RCC 7860 (cell line): ENCODE measurements around the gene CACTIN.
"Not testable (repeated sequence)": the region's sequence is repeated elsewhere in the genome, so short reads cannot be mapped to it uniquely, and the experiment has no call there.

Experiments used
- DNase-seq: peaks from one replicate; pipeline ENCODE4 v3.0.0-alpha.2; 2015; ENCODE audit warnings: low spot score
- FAIRE-seq: peaks from 2 replicates; lab custom pipeline; 2012; peaks lifted over from hg19 to GRCh38; lab: Jason Lieb, UNC

CACTIN gene

DNA sequence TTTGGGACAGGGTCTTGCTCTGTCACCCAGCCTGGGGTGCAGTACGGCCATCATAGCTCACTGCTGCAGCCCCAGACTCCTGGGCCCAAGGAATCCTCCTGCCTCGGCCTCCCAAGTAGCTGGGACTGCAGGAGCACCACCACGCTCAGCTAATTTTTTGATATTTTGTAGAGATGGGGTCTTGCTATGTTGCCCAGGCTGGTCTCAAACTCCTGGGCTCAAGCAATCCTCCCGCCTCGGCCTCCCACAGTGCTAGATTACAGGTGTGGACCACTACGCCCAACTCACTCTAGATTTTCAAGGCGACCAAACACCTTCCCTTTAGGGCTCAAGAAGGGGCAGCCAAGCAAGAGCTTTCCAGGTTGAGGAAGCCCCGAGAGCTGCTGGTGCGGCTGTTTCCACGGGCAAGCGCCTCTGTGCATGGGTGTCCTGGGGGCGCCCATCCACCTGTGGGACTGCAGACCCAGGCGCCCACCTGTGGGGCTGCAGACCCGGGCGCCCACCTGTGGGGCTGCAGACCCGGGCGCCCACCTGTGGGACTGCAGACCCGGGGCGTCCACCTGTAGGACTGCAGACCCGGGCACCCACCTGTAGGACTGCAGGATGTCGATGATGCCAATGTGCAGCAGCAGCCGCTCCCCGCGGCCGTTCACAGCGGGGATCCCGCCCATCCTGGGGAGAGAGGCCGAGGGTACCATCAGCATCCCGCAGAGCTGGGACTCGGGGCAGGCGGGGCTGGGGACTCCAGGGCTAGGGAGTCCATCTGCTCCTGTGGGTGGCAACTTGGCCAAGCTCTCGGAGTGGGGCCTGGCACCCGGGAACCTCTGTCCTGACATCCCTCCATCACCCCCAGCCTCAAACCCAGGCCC is 21.7 kb upstream of the CACTIN start:
- FAIRE-seq (no peak), DNase-seq (no peak)

- FAIRE-seq = not testable (repeated sequence)
Observed at GRCh38 chr19:3647102-3647501, 20.5 kb upstream of the CACTIN start.

GRCh38 chr19:3646336-3647092 is 19.9 kb upstream of the CACTIN start:
- DNase-seq (no peak), FAIRE-seq (no peak)

More at GRCh38 chr19:3647102-3647501, 20.5 kb upstream of the CACTIN start:
- not testable (repeated sequence) for DNase-seq

GRCh38 chr19:3645726-3646125 is 19.1 kb upstream of the CACTIN start:
- FAIRE-seq (no peak), DNase-seq (no peak)

DNA sequence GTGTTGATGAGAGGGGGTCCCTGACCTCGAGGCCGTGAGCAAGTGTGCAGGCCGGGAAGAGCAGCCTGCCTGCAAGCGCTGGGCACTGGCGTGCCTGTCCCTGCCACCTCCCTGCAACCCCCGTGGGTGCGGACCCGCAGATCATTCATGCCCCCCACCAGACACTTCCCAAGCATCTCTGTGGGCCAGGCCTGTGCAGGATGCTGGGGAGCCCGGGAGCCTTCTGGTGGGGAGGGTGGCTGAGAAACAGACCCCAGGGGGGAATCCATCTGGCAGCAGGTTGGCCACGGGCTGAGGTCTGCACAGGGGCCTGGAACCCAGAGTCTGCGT is 18.4 kb upstream of the CACTIN start:
- no peak for DNase-seq
- no peak for FAIRE-seq

DNA sequence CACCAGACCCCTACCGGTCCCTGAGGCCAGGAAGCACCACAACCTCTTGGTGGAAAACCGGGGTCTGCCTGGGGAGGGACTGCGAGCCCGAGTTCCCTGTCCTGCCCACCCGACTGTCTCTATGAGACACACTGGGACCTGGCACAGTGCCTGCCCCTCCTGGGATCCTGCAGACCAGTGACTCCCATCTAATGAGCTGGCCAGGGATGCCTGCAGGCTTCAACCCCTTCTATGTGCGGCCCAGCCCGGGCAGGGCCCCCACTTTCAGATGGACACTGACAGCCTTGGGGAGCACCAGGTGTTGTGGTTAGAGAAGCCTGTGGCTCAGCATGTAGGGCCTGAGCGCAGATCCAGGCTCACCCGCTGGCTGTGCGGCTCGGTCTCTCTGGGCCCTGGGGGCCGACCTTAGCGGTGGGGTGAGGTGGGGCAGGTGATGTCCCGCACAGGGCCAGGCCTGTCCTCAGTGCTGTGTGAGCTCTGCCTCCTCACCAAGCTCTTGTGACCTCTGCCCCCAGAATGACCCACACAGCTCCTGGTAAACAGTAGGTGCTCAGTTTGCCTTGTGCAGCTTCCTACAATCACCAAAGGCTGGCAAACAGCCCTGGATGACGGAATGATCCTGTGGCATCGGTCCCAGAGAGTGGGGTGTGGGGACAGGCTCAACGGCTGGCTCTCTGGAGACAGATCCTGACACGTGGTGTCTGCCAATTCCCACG is 17.9 kb upstream of the CACTIN start:
- DNase-seq (no peak), FAIRE-seq (no peak)

DNA sequence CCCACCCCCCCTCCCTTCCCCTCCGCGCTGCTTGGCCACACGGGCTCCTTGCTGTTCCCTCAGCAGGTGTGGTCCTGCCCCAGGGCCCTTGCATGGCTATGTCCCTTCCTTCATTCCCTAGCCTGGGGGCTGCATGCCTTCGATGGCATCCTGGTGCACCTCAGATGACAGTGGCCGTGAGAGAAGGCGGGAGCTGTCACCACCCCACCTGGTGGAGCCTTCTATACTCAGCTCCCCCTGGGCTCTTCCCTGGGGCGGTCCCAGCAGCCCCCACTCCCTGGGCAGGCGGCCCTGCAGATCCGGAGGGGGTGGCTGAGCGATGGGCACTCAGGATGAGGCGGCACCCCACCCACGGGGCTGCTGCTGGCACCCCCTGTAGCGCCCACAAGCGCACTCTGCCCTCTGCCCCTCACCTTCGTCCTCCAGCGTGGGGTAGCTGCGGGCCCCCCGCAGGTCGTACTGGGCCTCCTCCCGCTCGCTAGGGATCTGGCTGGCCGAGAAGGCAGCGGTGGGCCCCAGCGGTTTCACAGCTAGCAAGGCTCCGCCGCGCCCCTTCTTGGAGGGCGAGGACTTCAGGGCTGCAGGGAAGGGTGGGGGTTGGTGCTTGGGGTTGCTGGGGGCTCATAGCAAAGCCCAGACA is 17.2 kb upstream of the CACTIN start:
- DNase-seq = no peak
- no peak for FAIRE-seq

DNA sequence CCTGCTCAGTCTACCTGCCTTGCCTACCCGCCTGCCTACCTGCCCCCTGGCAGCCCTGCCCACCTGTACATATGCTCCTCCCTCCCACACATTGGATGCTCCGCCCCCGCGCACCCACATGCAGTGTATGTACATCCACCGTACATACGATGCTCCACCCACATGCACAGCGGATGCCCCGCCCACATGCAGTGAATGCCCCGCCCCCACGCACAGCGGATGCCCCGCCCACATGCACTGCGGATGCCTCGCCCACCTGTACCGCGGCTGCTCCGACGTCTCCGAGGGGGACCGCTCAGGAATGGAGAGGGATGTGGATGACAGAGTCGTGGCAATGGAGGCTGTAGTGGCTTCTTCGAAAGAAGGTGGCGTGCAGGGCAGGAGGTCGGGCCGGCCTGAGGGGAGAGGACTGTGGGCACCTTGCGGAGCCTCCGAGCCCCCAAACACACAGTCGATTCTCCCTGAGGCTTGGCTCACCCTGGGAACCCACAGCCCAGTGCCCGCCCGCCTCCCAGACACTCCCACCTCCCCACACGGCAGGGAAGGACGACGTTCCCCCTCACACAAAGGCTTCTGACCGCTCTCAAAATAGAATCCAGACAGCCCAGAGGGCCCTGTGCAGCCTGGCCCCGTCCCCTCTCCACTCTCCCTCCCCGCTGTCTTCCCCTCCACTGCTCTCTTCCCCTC is 16.5 kb upstream of the CACTIN start:
- FAIRE-seq (no peak), DNase-seq (no peak)

DNA sequence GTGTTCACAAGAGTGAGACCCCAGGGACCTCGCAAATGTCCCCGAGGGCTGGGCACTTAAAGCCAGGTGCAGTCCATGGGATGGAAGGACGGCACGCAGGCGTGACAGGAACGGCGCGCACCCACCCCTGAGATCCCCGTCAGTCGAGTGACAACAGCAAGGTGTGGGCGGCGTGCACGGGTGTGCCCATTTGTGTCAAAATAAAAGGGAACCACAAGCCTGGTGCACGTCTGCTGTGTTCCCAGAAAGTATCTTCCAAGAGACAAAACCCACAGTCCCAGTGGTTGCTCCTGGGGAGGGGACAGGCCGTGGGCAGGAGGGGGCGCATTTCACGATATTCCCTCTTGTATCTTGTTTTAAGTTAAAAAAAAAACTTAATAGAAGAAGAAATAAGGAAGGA is 15.7 kb upstream of the CACTIN start:
- no peak for DNase-seq
- FAIRE-seq = no peak

GRCh38 chr19:3641515-3642269 is 15.1 kb upstream of the CACTIN start:
- FAIRE-seq (no peak), DNase-seq (no peak)

DNA sequence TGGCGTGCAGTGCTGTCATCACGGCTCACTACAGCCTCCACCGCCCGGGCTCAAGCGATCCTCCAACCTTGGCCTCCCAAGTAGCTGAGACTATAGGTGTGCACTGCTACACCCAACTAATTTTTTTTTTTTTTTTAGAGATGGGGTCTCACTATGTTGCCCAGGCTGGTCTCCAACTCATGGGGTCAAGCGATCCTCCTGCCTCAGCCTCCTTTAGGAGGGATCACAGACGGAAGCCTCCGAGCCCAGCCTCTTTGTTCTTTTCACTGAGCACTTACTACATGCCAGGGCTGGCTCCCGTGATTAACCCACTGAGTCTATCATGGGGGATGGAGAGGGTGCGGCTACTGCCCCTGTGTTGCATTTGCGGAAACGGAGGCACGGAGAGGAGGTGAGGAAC is 12.9 kb upstream of the CACTIN start:
- no peak for FAIRE-seq

DNA sequence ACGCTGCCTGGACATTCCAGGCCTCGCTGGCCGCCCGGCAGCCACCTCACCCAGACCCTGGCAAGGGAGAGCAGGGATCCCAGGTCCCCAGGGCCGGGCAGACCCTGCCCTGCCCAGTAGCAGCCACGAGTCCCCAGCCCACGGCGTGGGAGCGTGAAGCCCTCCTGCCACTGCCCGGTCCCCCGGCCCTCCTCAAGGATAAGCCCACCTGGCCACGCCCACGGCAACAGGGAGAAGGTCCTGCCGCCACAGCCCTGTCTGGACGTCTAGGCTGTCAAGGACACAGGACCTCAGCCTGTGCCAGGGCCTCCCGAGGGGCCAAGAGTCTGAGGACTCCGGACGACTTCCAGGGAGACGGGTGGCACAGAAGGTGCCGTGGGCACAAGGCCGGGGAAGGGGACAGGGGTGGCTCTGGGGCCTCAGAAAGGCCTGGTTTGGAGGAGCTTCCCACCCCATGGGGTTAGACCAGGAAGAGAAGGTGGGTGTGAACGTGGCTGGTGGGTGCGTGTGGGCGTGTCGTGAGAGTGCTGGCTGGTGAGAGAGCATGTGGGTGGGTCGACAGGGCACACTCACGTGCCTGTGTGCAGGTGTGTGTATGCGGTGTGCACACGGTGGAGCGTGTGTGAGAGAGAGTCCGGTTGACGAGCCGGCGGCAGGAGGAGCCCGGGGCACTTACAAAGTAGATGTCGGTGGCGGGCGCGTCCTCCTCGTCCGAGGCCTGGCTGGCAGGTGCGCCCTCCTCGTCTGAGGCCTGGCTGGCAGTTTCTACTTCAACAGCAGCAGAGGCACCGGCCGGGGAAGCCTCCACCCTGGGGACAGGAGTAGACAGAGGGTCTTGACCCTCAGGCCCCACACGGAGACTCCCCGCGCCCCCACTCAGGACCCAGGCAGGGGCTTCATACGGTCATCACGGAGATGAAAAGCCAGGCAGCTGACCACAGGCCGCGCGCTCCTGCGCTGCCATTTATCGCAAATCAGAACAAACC is 11.9 kb upstream of the CACTIN start:
- FAIRE-seq = no peak
- DNase-seq = no peak

More for the DNA sequence above, 12.9 kb upstream of the CACTIN start:
- DNase-seq = no peak

DNA sequence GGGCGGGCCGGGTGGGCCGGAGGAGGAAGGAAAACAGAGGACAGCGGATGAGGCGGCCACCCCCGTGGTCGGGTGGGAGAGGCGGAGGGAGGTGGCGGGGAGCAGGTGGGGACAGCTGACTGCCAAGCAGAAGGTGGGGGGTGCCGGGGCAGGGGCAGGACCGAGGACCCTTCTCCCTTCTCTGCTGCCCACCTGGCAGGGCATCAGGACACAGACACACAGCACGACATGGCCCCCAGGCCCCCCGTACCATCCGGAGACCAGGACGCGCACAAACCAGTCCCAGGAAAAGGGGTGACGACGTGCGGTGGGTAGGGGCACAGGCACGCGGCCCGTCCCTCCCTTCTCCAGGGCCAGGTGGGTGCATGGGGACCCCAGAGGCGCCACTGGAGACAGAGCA is 11.0 kb upstream of the CACTIN start:
- no peak for DNase-seq
- FAIRE-seq = no peak

GRCh38 chr19:3636962-3637361 is 10.4 kb upstream of the CACTIN start:
- FAIRE-seq (no peak), DNase-seq (no peak)

DNA sequence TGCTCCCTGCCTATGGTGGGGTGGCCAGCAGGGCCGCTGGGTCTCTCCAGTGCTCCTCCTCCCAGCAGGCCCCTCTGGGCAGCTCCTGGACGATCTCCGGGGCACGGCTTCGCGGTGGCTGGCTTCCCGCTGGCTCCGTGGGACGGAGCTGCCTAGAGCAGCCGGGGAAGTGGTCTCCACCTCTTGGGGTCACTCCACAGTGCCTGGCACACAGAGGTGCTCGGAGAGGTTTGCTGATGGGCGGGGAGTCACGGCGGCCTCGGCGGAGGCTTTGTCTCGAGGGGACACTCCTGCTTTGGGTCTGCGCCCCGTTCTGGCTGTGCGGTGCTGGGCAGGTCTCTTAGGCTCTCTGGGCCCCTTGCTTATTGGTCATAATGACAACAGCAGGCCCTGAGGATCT is 9.9 kb upstream of the CACTIN start:
- FAIRE-seq (no peak), DNase-seq (no peak)

GRCh38 chr19:3634496-3635045 is 8.0 kb upstream of the CACTIN start:
- DNase-seq (no peak), FAIRE-seq (no peak)

DNA sequence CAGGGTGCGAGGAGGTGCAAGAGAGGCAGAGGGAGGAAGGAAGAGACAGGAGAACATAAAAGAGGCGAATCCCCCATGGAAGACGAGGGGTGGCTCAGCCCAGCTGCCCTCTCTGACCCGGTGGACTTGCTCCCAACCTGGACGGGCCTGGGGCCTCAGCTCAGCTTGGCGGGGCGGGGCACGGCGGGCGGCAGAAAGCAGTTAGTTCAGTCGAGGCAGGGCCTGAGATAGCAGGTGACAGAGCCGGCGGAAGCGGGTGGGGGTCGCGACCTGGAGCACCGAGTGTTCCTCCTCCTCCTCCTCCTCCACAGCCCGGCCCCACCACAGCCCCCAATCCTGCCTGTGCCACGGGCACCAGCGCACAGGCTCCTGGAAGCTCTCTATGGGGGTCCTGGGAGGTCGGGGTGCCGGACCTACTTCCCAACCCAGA is 7.0 kb upstream of the CACTIN start:
- DNase-seq = no peak
- FAIRE-seq = no peak
